SK-N-SH treated with all-trans-retinoic acid at 6 μM for 48 hours (cell line): ENCODE measurements around the gene OSGIN1.

Experiments used
- ESRRG ChIP-seq: fragments of 250-450 bp; sonication (Bioruptor Pico); IDR thresholded peaks from 2 replicates; pipeline ENCODE4 v1.6.1; 2021; ENCODE audit warnings: mild to moderate bottlenecking
- ISL1 ChIP-seq: fragments of 250-450 bp; sonication (Bioruptor Pico); IDR thresholded peaks from 2 replicates; pipeline ENCODE4 v2.1.2; 2022; ENCODE audit warnings: mild to moderate bottlenecking, moderate library complexity
- SNAI2 ChIP-seq: fragments of 250-450 bp; sonication (Bioruptor Pico); IDR thresholded peaks from 2 replicates; pipeline ENCODE4 v1.5.0; 2020; ENCODE audit warnings: mild to moderate bottlenecking, moderate library complexity
- TCF4 ChIP-seq: fragments of 250-450 bp; sonication (Bioruptor Pico); IDR thresholded peaks from 2 replicates; pipeline ENCODE4 v1.8.0; 2021; ENCODE audit warnings: mild to moderate bottlenecking, moderate library complexity, borderline replicate concordance
- ZFP3 ChIP-seq: fragments of 250-450 bp; sonication (Bioruptor Pico); IDR thresholded peaks from 2 replicates; pipeline ENCODE4 v1.5.0; 2020; ENCODE audit warnings: mild to moderate bottlenecking, moderate library complexity
- ZNF8 ChIP-seq: fragments of 450-650 bp; formaldehyde crosslinking; IDR thresholded peaks from 2 replicates; pipeline ENCODE4 v1.5.0; 2020; ENCODE audit warnings: mild to moderate bottlenecking, moderate library complexity
- TF ChIP-seq, protein P1 (sequence below): fragments of 250-450 bp; sonication (Bioruptor Pico); IDR thresholded peaks from 2 replicates; pipeline ENCODE4 v1.5.1; 2021; ENCODE audit warnings: mild to moderate bottlenecking, moderate library complexity
- TF ChIP-seq, protein P2 (sequence below): fragments of 250-450 bp; sonication (Bioruptor Pico); IDR thresholded peaks from 2 replicates; pipeline ENCODE4 v1.5.1; 2020; ENCODE audit warnings: low read depth, mild to moderate bottlenecking, moderate library complexity

DNA sequence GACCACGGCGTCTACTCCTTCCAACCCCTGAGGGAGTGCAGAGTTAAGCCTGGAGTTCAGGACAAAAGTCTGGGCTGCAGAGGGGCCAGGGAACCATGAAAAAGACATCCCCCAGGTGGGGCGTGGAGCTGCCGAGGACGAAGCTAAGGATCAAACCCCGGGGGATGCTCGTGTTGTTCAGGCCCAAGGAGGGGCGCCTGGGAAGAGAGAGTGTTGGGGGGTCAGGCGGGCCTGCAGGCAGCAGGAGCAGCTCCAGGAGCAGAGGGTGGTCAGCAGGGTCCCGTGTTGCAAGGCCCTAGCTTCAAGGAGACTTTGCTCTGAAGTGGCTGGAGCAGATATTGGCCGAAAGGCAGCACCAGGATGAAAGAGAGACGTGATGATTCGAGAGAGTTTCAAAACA lies 41.7 kb downstream of the OSGIN1 start:
- no peak for TF ChIP-seq TCF4
- no peak for TF ChIP-seq ISL1 (CRISPR knock-in tag)
- TF ChIP-seq, protein P1, sequence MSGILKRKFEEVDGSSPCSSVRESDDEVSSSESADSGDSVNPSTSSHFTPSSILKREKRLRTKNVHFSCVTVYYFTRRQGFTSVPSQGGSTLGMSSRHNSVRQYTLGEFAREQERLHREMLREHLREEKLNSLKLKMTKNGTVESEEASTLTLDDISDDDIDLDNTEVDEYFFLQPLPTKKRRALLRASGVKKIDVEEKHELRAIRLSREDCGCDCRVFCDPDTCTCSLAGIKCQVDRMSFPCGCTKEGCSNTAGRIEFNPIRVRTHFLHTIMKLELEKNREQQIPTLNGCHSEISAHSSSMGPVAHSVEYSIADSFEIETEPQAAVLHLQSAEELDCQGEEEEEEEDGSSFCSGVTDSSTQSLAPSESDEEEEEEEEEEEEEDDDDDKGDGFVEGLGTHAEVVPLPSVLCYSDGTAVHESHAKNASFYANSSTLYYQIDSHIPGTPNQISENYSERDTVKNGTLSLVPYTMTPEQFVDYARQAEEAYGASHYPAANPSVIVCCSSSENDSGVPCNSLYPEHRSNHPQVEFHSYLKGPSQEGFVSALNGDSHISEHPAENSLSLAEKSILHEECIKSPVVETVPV (CRISPR knock-in tag) = no peak
- no peak for TF ChIP-seq ESRRG
- no peak for TF ChIP-seq ZNF8 (CRISPR knock-in tag)
- TF ChIP-seq, protein P2, sequence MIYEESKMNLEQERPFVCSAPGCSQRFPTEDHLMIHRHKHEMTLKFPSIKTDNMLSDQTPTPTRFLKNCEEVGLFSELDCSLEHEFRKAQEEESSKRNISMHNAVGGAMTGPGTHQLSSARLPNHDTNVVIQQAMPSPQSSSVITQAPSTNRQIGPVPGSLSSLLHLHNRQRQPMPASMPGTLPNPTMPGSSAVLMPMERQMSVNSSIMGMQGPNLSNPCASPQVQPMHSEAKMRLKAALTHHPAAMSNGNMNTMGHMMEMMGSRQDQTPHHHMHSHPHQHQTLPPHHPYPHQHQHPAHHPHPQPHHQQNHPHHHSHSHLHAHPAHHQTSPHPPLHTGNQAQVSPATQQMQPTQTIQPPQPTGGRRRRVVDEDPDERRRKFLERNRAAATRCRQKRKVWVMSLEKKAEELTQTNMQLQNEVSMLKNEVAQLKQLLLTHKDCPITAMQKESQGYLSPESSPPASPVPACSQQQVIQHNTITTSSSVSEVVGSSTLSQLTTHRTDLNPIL (CRISPR knock-in tag) = no peak
- no peak for TF ChIP-seq SNAI2 (CRISPR knock-in tag)
- no peak for TF ChIP-seq ZFP3
